ENCODE data around the gene PANX3. TPM values are rescaled to one million over a fixed set of nuclear protein-coding genes. Genes with fewer than 3 reads are reported as not detected.

PANX3 gene
- total RNA-seq, 2 donors from 2014 or later: not detected

GRCh38 chr11:124581817-124582216, 29.4 kb upstream of the PANX3 start:
- no peaks in the 10 kb centered on the region for H3K36me3 ChIP-seq
- H3K9me3 ChIP-seq: no peaks in the 10 kb centered on the region
- H3K27ac ChIP-seq: no peak overlapping the region
- ATAC-seq (ENCODE audit: insufficient number of reproducible peaks, low FRiP score, low read depth): no peak
- H3K4me3 ChIP-seq: no peak overlapping the region
- no peaks in the 10 kb centered on the region for H3K27me3 ChIP-seq (replicated peaks; ENCODE audit: insufficient read depth)
- H3K4me1 ChIP-seq (ENCODE audit: control insufficient read depth in 1 of 2, low read depth in 2 of 2): no peaks in the 10 kb centered on the region
- DNase-seq (ENCODE audit: low spot score): no peak
- TF ChIP-seq, protein P1, sequence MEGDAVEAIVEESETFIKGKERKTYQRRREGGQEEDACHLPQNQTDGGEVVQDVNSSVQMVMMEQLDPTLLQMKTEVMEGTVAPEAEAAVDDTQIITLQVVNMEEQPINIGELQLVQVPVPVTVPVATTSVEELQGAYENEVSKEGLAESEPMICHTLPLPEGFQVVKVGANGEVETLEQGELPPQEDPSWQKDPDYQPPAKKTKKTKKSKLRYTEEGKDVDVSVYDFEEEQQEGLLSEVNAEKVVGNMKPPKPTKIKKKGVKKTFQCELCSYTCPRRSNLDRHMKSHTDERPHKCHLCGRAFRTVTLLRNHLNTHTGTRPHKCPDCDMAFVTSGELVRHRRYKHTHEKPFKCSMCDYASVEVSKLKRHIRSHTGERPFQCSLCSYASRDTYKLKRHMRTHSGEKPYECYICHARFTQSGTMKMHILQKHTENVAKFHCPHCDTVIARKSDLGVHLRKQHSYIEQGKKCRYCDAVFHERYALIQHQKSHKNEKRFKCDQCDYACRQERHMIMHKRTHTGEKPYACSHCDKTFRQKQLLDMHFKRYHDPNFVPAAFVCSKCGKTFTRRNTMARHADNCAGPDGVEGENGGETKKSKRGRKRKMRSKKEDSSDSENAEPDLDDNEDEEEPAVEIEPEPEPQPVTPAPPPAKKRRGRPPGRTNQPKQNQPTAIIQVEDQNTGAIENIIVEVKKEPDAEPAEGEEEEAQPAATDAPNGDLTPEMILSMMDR (IDR thresholded peaks at IDR 0.05): no peak

DNA sequence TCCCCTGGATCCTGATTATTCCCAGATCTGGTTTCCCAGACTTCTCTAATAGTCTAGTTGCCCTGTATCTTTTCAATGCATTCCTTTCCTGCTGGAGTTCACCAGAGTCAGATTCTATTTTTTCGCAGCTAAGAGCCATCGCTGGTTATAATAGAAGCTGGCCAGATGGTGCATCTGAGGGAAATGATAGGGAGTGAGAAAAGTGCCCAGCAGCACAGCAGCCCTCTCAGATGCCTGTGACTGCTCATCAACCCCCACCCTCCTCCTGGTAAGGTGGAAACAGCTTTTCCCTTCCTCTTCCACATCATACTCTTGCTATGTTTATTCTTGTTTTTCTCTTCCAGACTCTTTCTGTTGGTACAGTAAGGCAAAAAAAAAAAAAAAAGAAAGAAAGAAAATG, 28.7 kb upstream of the PANX3 start:
- Histone ChIP-seq H3K4me1 (ENCODE audit: control insufficient read depth in 1 of 2, low read depth in 2 of 2) (no peaks in the 10 kb centered on the region), H3K36me3 (no peaks in the 10 kb centered on the region), H3K4me3 (no peak overlapping the region), H3K27ac (no peak overlapping the region), H3K27me3 (replicated peaks; ENCODE audit: insufficient read depth) (no peaks in the 10 kb centered on the region), H3K9me3 (no peaks in the 10 kb centered on the region)
- DNase-seq (ENCODE audit: low spot score) (no peak), ATAC-seq (ENCODE audit: insufficient number of reproducible peaks, low FRiP score, low read depth) (no peak)
- TF ChIP-seq, protein P1 (IDR thresholded peaks at IDR 0.05): no peak

DNA sequence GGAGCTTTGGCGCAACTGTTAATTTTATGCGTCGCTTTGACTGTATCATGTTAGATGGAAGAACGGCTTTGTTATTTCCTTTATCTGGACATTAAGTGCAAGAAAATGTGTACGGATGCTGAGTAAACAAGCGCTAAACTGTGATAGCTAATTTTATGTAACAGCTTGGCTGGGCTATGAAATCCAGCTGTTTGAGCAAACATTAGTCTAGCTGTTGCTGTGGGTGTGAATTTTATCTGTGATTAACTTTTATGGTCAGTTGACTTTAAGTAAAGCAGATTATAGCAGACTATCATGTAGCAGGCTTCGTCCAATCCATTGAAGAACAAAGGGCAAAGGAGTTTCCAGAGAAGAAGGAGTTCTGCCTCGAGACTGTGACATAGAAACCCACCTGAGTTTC, 27.4 kb upstream of the PANX3 start:
- Histone ChIP-seq H3K27ac (no peak overlapping the region), H3K9me3 (no peaks in the 10 kb centered on the region), H3K4me3 (no peak overlapping the region), H3K36me3 (no peaks in the 10 kb centered on the region), H3K4me1 (ENCODE audit: control insufficient read depth in 1 of 2, low read depth in 2 of 2) (no peaks in the 10 kb centered on the region), H3K27me3 (replicated peaks; ENCODE audit: insufficient read depth) (no peaks in the 10 kb centered on the region)
- no peak for ATAC-seq (ENCODE audit: insufficient number of reproducible peaks, low FRiP score, low read depth)
- no peak for DNase-seq (ENCODE audit: low spot score)
- TF ChIP-seq, protein P1 (IDR thresholded peaks at IDR 0.05): no peak

- H3K9me3 ChIP-seq: no peaks in the 10 kb centered on the region
- TF ChIP-seq, protein P1 (IDR thresholded peaks at IDR 0.05): no peak
Observed at GRCh38 chr11:124584681-124585372, 26.4 kb upstream of the PANX3 start.

GRCh38 chr11:124586238-124586860, 24.9 kb upstream of the PANX3 start:
- no peaks in the 10 kb centered on the region for H3K36me3 ChIP-seq
- H3K27ac ChIP-seq: no peak overlapping the region
- no peak overlapping the region for H3K4me3 ChIP-seq
- H3K9me3 ChIP-seq: no peaks in the 10 kb centered on the region
- ATAC-seq (ENCODE audit: insufficient number of reproducible peaks, low FRiP score, low read depth) (no peak), DNase-seq (ENCODE audit: low spot score) (no peak)
- TF ChIP-seq, protein P1 (IDR thresholded peaks at IDR 0.05): peak; percentile 38
- no peaks in the 10 kb centered on the region for H3K27me3 ChIP-seq (replicated peaks; ENCODE audit: insufficient read depth)
- no peaks in the 10 kb centered on the region for H3K4me1 ChIP-seq (ENCODE audit: control insufficient read depth in 1 of 2, low read depth in 2 of 2)

More at GRCh38 chr11:124584681-124585372, 26.4 kb upstream of the PANX3 start:
- DNase-seq (ENCODE audit: low spot score): no peak
- Histone ChIP-seq H3K4me1 (ENCODE audit: control insufficient read depth in 1 of 2, low read depth in 2 of 2) (no peaks in the 10 kb centered on the region), H3K36me3 (no peaks in the 10 kb centered on the region), H3K4me3 (no peak overlapping the region), H3K27me3 (replicated peaks; ENCODE audit: insufficient read depth) (no peaks in the 10 kb centered on the region), H3K27ac (no peak overlapping the region)
- no peak for ATAC-seq (ENCODE audit: insufficient number of reproducible peaks, low FRiP score, low read depth)

All from thoracic aorta (tissue), 2 donors.